Measurements from ENCODE around the gene SS18L1.

Gene SS18L1

DNA sequence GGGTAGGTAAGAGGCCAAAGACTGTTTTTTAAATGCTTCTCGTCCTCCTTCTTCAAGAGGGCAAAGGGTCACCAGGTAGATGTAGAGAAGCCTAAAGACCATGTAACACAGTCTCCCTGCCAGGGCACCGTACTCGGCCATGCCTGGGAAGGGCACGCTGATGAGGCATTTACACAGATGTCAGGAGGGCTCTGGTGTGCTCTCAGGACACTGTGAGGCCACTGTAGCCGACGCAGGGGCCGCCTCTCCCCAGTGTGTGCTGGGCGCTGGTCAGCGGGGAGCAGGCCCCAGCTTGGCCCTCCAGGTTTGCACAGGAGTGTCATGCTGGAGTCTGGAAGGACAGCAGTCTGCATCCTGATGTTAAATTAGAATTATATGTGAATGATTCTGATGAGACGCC lies 32.1 kb downstream of the SS18L1 start:
- TF ChIP-seq, protein P1, sequence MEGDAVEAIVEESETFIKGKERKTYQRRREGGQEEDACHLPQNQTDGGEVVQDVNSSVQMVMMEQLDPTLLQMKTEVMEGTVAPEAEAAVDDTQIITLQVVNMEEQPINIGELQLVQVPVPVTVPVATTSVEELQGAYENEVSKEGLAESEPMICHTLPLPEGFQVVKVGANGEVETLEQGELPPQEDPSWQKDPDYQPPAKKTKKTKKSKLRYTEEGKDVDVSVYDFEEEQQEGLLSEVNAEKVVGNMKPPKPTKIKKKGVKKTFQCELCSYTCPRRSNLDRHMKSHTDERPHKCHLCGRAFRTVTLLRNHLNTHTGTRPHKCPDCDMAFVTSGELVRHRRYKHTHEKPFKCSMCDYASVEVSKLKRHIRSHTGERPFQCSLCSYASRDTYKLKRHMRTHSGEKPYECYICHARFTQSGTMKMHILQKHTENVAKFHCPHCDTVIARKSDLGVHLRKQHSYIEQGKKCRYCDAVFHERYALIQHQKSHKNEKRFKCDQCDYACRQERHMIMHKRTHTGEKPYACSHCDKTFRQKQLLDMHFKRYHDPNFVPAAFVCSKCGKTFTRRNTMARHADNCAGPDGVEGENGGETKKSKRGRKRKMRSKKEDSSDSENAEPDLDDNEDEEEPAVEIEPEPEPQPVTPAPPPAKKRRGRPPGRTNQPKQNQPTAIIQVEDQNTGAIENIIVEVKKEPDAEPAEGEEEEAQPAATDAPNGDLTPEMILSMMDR (IDR thresholded peaks at IDR 0.05; ENCODE audit: extremely low read depth, insufficient read depth, missing control alignments), result no peak
- in situ Hi-C loops (cut with MboI; ENCODE audit: low pct_unique_long_range_greater_than_20kb, low sequenced_read_pairs, unreplicated experiment), result no loop called here
- no peak for DNase-seq (ENCODE audit: low spot score)

GRCh38 chr20:62176866-62177265 lies 33.3 kb downstream of the SS18L1 start:
- TF ChIP-seq, protein P1 (IDR thresholded peaks at IDR 0.05; ENCODE audit: extremely low read depth, insufficient read depth, missing control alignments), result no peak
- in situ Hi-C loops (cut with MboI; ENCODE audit: low pct_unique_long_range_greater_than_20kb, low sequenced_read_pairs, unreplicated experiment), result no loop called here
- no peak for DNase-seq (ENCODE audit: low spot score)

DNA sequence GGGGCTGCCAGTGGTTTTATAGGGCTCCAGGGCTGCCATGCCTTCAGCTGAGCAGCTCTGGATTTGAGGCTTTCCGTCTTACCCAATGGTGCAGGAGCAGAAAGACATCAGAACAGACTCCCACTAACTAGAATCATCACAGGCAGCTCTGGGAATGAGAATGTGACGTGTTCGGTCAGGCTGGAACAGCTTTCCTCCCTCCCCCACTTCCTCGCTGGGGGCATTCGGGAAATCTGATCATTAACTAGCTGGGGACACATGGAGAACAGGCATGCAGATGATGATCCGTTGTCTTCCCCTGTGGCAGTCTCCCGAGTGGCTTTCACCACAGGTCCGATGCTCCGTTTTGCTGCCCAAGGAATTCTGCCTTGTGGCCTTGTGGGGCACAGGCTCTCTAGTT lies 33.7 kb downstream of the SS18L1 start:
- in situ Hi-C loops (cut with MboI; ENCODE audit: low pct_unique_long_range_greater_than_20kb, low sequenced_read_pairs, unreplicated experiment), result no loop called here
- TF ChIP-seq, protein P1 (IDR thresholded peaks at IDR 0.05; ENCODE audit: extremely low read depth, insufficient read depth, missing control alignments), result no peak
- DNase-seq (ENCODE audit: low spot score), result no peak

GRCh38 chr20:62178316-62179161 lies 35.0 kb downstream of the SS18L1 start:
- in situ Hi-C loops (cut with MboI; ENCODE audit: low pct_unique_long_range_greater_than_20kb, low sequenced_read_pairs, unreplicated experiment), result no loop called here
- DNase-seq (ENCODE audit: low spot score), result no peak
- TF ChIP-seq, protein P1 (IDR thresholded peaks at IDR 0.05; ENCODE audit: extremely low read depth, insufficient read depth, missing control alignments), result no peak

- no peak for DNase-seq (ENCODE audit: low spot score)
- in situ Hi-C loops (cut with MboI; ENCODE audit: low pct_unique_long_range_greater_than_20kb, low sequenced_read_pairs, unreplicated experiment), result no loop called here
- TF ChIP-seq, protein P1 (IDR thresholded peaks at IDR 0.05; ENCODE audit: extremely low read depth, insufficient read depth, missing control alignments), result no peak
Observed at GRCh38 chr20:62179162-62179504, 35.6 kb downstream of the SS18L1 start.

GRCh38 chr20:62181808-62182207 lies 38.2 kb downstream of the SS18L1 start:
- DNase-seq (ENCODE audit: low spot score), result no peak
- in situ Hi-C loops (cut with MboI; ENCODE audit: low pct_unique_long_range_greater_than_20kb, low sequenced_read_pairs, unreplicated experiment), result no loop called here
- TF ChIP-seq, protein P1 (IDR thresholded peaks at IDR 0.05; ENCODE audit: extremely low read depth, insufficient read depth, missing control alignments), result no peak

All from GM13977 (cell line).